Natural killer cell (primary cell): ENCODE data around the gene SNED1. TPM values are rescaled to one million over a fixed set of nuclear protein-coding genes. Genes with fewer than 3 reads are reported as not detected.

Source experiments
- ATAC-seq, 3 donors: fragments of 150-1000 bp in 2 of 3; fragments of 200-7000 bp in 1 of 3; cut with Tn5 transposase; 1 replicate in 1 of 3; 2 replicates in 2 of 3; pipeline ENCODE4 v1.10.0; 2021; ENCODE audit warnings: mild to moderate bottlenecking in 2 of 3, moderate library complexity in 2 of 3
- DNase-seq, 2 donors: peaks; one replicate each; pipeline versions ENCODE4 v3.0.0 to v3.0.0-alpha.2; 2013 to 2021; ENCODE audit warnings: mixed read lengths in 1 of 2
- H3K27ac ChIP-seq: one replicate; pipeline ENCODE4 v1.5.1; 2013; ENCODE audit warnings: mild to moderate bottlenecking, low read length
- H3K27me3 ChIP-seq: one replicate; pipeline ENCODE4 v1.6.1; 2013; ENCODE audit warnings: low read length; ENCODE audit not compliant: control insufficient read depth, insufficient read depth
- H3K36me3 ChIP-seq: one replicate; pipeline ENCODE4 v1.6.1; 2013; ENCODE audit warnings: low read length; ENCODE audit not compliant: control insufficient read depth, insufficient read depth
- H3K4me1 ChIP-seq: one replicate; pipeline ENCODE4 v1.6.1; 2013; ENCODE audit warnings: low read length; ENCODE audit not compliant: control insufficient read depth, insufficient read depth
- H3K4me3 ChIP-seq: one replicate; pipeline ENCODE4 v1.5.1; 2013; ENCODE audit warnings: low read length
- H3K9me3 ChIP-seq: one replicate; pipeline ENCODE4 v1.6.1; 2013; ENCODE audit warnings: low read length; ENCODE audit not compliant: control insufficient read depth, insufficient read depth
- H3K27ac Mint-ChIP-seq, 2 donors: one replicate each; pipeline ENCODE4 v1.8.0; 2022; ENCODE audit warnings: mild to moderate bottlenecking in 2 of 2, mixed read lengths in 2 of 2, moderate library complexity in 1 of 2
- H3K27me3 Mint-ChIP-seq, 2 donors: one replicate each; pipeline ENCODE4 v1.8.0; 2022; ENCODE audit warnings: low read depth in 2 of 2, mixed read lengths in 2 of 2
- H3K36me3 Mint-ChIP-seq: one replicate; pipeline ENCODE4 v1.8.0; 2022; ENCODE audit warnings: mixed read lengths
- H3K4me1 Mint-ChIP-seq, 2 donors: one replicate each; pipeline ENCODE4 v1.8.0; 2022; ENCODE audit warnings: mixed read lengths in 2 of 2
- H3K4me3 Mint-ChIP-seq: one replicate; pipeline ENCODE4 v1.8.0; 2022; ENCODE audit warnings: mild to moderate bottlenecking, moderate library complexity, mixed read lengths
- H3K9me3 Mint-ChIP-seq, 2 donors: one replicate each; pipeline ENCODE4 v1.8.0; 2022; ENCODE audit warnings: mixed read lengths in 2 of 2
- WGBS: methylation state at CpG from one replicate; pipeline ENCODE4 v1.1.7; 2013; ENCODE audit warnings: missing lambda C conversion rate; ENCODE audit not compliant: insufficient coverage; 5-methylcytosine and 5-hydroxymethylcytosine counted together
- intact Hi-C: fragments of 100-400 bp; cut with micrococcal nuclease; formaldehyde crosslinking; loops from one replicate; pipeline ENCODE4 v1.14.2; 2022
- total RNA-seq, 4 donors: library from RNA; stranded (reverse); fragments of 120-200 nt in 1 of 4; gene quantifications; one replicate each; pipeline versions ENCODE4 v1.2.3 to v1.2.4, GENCODE V29; 2013 to 2022
- TF ChIP-seq, protein P1 (sequence below): fragments of 200-600 bp; IDR thresholded peaks from one replicate; pipeline ENCODE4 v1.8.0; 2022; ENCODE audit warnings: antibody characterized with exemption

The SNED1 gene
- total RNA-seq, 3 donors from 2014 or later (not counting 1 experiment from before 2014, with no cell fraction given): 0.97 to 4.9 (median 2.5) TPM

DNA sequence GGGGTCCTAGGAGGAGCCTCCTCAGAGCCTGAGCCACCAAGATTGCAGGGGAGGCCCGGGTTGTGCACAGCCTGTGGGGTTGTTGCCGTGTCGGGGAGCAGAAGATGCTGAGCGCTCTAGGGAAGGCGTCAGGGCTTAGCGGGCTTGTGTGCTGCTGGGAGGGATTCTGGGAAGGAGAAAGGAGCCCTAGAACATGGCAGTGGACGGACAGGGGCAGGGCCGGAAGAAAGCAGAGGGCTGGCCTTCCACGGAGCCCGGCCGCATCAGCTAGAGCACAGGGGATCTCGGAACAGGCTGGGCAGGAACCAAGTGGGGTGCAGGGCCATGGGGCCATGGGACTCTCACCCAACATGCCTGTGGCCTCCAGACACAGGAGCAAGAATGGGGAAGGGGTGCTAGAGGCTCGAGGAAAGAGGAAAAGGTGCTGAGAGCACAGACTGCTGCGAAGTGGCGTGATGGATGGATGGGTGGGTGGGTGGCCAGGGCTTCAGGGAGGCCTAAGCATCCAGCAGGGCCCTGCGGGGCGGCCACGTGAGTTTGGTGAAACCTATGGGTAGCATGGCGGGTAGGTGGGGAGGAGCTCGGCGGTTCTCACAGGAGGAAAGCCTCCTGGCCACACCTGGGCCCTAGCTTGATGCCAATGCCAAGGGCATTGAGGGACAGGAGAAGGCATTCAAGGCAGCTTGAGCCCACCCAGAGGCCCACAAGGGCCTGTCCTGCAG, 67.9 kb downstream of the SNED1 start:
- intact Hi-C loops: no loop called here
- H3K9me3 ChIP-seq: no peaks in the 10 kb centered on the region
- H3K4me1 ChIP-seq: peaks cover 6% of the 10 kb centered on the region
- H3K9me3 Mint-ChIP-seq: no peaks in the 10 kb centered on the region
- H3K4me1 Mint-ChIP-seq: peaks cover 0 to 11% of the 10 kb centered on the region in 2 donors
- H3K4me3 Mint-ChIP-seq: no peak overlapping the region
- TF ChIP-seq, protein P1, sequence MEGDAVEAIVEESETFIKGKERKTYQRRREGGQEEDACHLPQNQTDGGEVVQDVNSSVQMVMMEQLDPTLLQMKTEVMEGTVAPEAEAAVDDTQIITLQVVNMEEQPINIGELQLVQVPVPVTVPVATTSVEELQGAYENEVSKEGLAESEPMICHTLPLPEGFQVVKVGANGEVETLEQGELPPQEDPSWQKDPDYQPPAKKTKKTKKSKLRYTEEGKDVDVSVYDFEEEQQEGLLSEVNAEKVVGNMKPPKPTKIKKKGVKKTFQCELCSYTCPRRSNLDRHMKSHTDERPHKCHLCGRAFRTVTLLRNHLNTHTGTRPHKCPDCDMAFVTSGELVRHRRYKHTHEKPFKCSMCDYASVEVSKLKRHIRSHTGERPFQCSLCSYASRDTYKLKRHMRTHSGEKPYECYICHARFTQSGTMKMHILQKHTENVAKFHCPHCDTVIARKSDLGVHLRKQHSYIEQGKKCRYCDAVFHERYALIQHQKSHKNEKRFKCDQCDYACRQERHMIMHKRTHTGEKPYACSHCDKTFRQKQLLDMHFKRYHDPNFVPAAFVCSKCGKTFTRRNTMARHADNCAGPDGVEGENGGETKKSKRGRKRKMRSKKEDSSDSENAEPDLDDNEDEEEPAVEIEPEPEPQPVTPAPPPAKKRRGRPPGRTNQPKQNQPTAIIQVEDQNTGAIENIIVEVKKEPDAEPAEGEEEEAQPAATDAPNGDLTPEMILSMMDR: no peak
- no peaks in the 10 kb centered on the region for H3K36me3 Mint-ChIP-seq
- no peak overlapping the region for H3K27ac Mint-ChIP-seq
- no peak overlapping the region for H3K4me3 ChIP-seq
- H3K27ac ChIP-seq: no peak overlapping the region
- H3K27me3 ChIP-seq: no peaks in the 10 kb centered on the region
- 92% methylated on average over 21 of the region's 21 CpGs for WGBS
- H3K36me3 ChIP-seq: no peaks in the 10 kb centered on the region
- ATAC-seq (no peak), DNase-seq (no peak)
- H3K27me3 Mint-ChIP-seq: peaks cover 0 to 3% of the 10 kb centered on the region in 2 donors

DNA sequence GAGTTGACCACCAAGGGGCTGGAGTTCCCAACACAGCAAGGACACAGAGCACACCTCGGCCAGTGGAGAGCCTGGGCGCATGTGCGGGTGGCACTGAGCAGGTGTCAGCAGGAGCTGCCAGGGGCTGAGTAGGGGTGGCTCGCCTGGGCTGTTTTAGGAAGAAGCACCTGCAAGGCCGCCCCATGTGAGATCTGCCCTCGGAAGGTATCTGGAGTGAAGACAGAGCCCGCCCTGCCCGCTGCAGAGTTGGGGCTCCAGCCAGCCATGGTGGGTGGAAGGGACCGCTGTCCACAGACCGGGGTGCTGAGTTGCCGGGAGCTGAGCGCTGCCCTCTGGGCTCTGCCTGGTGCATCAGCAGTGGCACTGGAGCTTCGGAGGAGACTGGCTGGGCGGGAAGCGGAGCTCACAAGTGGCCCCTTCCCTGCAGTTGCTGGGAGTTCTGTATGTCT, 68.5 kb downstream of the SNED1 start:
- no peaks in the 10 kb centered on the region for H3K36me3 ChIP-seq
- Mint-ChIP-seq H3K27ac (no peak overlapping the region), H3K36me3 (no peaks in the 10 kb centered on the region), H3K4me1 (peaks cover 0 to 11% of the 10 kb centered on the region in 2 donors), H3K9me3 (no peaks in the 10 kb centered on the region), H3K27me3 (peaks cover 0 to 3% of the 10 kb centered on the region in 2 donors), H3K4me3 (no peak overlapping the region)
- H3K4me3 ChIP-seq: no peak overlapping the region
- no peak overlapping the region for H3K27ac ChIP-seq
- no peaks in the 10 kb centered on the region for H3K9me3 ChIP-seq
- peaks cover 6% of the 10 kb centered on the region for H3K4me1 ChIP-seq
- DNase-seq (no peak), ATAC-seq (no peak)
- intact Hi-C loops: no loop called here
- TF ChIP-seq, protein P1: no peak
- no peaks in the 10 kb centered on the region for H3K27me3 ChIP-seq
- 95% methylated on average over 15 of the region's 15 CpGs for WGBS

DNA sequence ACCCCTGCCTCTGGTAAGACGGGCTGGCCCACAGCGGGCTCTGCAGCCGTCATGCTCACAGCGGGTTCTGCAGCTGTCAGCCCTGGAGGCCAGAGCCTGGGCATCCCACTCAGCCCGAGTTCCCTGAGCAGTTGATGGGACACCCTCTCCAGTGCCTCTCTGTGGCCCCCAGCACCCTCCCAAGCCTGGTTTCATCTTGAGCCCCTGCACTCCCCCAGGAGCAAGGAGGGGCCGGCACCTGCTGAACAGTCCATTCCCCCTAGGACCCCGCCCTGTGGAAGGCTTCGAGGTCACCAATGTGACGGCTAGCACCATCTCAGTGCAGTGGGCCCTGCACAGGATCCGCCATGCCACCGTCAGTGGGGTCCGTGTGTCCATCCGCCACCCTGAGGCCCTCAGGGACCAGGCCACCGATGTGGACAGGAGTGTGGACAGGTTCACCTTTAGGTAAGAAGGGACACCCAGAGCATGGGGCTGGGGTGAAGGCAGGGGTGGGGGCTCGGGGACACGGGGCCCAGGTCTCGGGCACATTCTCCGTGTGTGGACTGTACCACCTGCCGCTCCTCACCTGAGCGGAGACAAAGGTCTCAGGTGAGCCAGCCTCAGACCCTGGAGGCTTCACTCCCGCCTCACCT, 69.2 kb downstream of the SNED1 start:
- H3K9me3 ChIP-seq: no peaks in the 10 kb centered on the region
- no peak overlapping the region for H3K27ac Mint-ChIP-seq
- peaks cover 6% of the 10 kb centered on the region for H3K4me1 ChIP-seq
- no peaks in the 10 kb centered on the region for H3K27me3 ChIP-seq
- H3K36me3 Mint-ChIP-seq: no peaks in the 10 kb centered on the region
- ATAC-seq (no peak), DNase-seq (no peak)
- intact Hi-C loops: no loop called here
- no peaks in the 10 kb centered on the region for H3K36me3 ChIP-seq
- H3K4me3 ChIP-seq: no peak overlapping the region
- peaks cover 0 to 11% of the 10 kb centered on the region in 2 donors for H3K4me1 Mint-ChIP-seq
- H3K4me3 Mint-ChIP-seq: no peak overlapping the region
- peaks cover 0 to 3% of the 10 kb centered on the region in 2 donors for H3K27me3 Mint-ChIP-seq
- H3K27ac ChIP-seq: no peak overlapping the region
- no peaks in the 10 kb centered on the region for H3K9me3 Mint-ChIP-seq
- TF ChIP-seq, protein P1: no peak
- 92% methylated on average over 21 of the region's 21 CpGs for WGBS
